Measurements from ENCODE around the gene GAPVD1. TPM values are rescaled to one million over a fixed set of nuclear protein-coding genes. Genes with fewer than 3 reads are reported as not detected.

GAPVD1 gene
- total RNA-seq, 1 experiment from 2014 or later, result 53.1 TPM

- POLR2A ChIA-PET, result no interaction called here
- no TSS peak for BruUV-seq (replicated peaks)
- Histone ChIP-seq H3K36me3 (ENCODE audit: control insufficient read depth in 1 of 2, insufficient read depth in 2 of 2, low read length in 2 of 2) (peaks cover 11 to 33% of the 10 kb centered on the region in 2 experiments), H3K79me2 (ENCODE audit: insufficient read depth, low read length) (no peaks in the 10 kb centered on the region), H3K27ac (ENCODE audit: low read depth, low read length) (no peak overlapping the region), H4K20me1 (ENCODE audit: insufficient read depth) (no peaks in the 10 kb centered on the region), H3K9me3 (ENCODE audit: control insufficient read depth in 1 of 2, insufficient read depth in 1 of 2, low read depth in 1 of 2, low read length in 2 of 2) (no peaks in the 10 kb centered on the region), H3K4me2 (ENCODE audit: low read length) (no peak overlapping the region), H3K27me3 (ENCODE audit: insufficient read depth, low read length) (no peaks in the 10 kb centered on the region), H3K4me1 (ENCODE audit: control insufficient read depth in 1 of 2, insufficient read depth in 2 of 2, low read length in 2 of 2) (no peaks in the 10 kb centered on the region), H3K4me3 (replicated peaks in 1 of 2; ENCODE audit: low read depth in 1 of 2, low read length in 2 of 2) (no peak overlapping the region), H3K9ac (ENCODE audit: low read length) (no peak overlapping the region), H3K9me2 (ENCODE audit: insufficient read depth) (no peaks in the 10 kb centered on the region), H2AFZ (ENCODE audit: low read depth, low read length, poor library complexity, severe bottlenecking) (no peak overlapping the region)
- intact Hi-C loops (cut with micrococcal nuclease), result no loop called here
- ATAC-seq (no peak), DNase-seq (ENCODE audit: low read depth, low spot score) (no peak)
- RAD21 ChIA-PET (ENCODE audit: low non-redundant PET in 1 of 2, low total read pairs in 2 of 2, uncharacterized antibody in 2 of 2, unreplicated experiment in 2 of 2), result no interaction called here
- no peak for TF ChIP-seq ZFX (IDR thresholded peaks at IDR 0.05)
- TF ChIP-seq EGR1 (IDR thresholded peaks at IDR 0.05; ENCODE audit: low read depth), result no peak
- TF ChIP-seq EZH2phosphoT487 (IDR thresholded peaks at IDR 0.05; ENCODE audit: borderline replicate concordance), result no peak
- TF ChIP-seq RAD21 (IDR thresholded peaks at IDR 0.05; ENCODE audit: low read depth), result no peak
- TF ChIP-seq CTCF (IDR thresholded peaks at IDR 0.05 in 2 of 3, conservative IDR thresholded peaks at IDR 0.05 in 1 of 3; ENCODE audit: borderline replicate concordance in 1 of 3, insufficient read depth in 1 of 3, low read depth in 2 of 3, low read length in 2 of 3), result no peak
- no peak for TF ChIP-seq POLR2A (IDR thresholded peaks at IDR 0.05; ENCODE audit: borderline replicate concordance, extremely low read depth, insufficient read depth, insufficient read length)
- TF ChIP-seq JUND (IDR thresholded peaks at IDR 0.05), result no peak
- no peak for TF ChIP-seq TCF7L2 (IDR thresholded peaks at IDR 0.05; ENCODE audit: borderline replicate concordance, extremely low read depth, insufficient read depth, insufficient read length)
- no peak for TF ChIP-seq REST (IDR thresholded peaks at IDR 0.05; ENCODE audit: low read depth)
- no peak for TF ChIP-seq MAX (IDR thresholded peaks at IDR 0.05)
- no peak for TF ChIP-seq YY1 (IDR thresholded peaks at IDR 0.05; ENCODE audit: extremely low read depth, insufficient replicate concordance, low read depth, low read length)
- TF ChIP-seq ATF3 (IDR thresholded peaks at IDR 0.05), result no peak
- TF ChIP-seq ZNF274 (IDR thresholded peaks at IDR 0.05; ENCODE audit: low read depth, low read length), result no peak
- TF ChIP-seq ELF1 (IDR thresholded peaks at IDR 0.05; ENCODE audit: borderline replicate concordance, low read depth), result no peak
- TF ChIP-seq FOSL1 (IDR thresholded peaks at IDR 0.05; ENCODE audit: low read depth), result no peak
- TF ChIP-seq EZH2 (IDR thresholded peaks at IDR 0.05), result no peak
- CTCF ChIA-PET, result no interaction called here
These were observed 75.6 kb downstream of the GAPVD1 start for GRCh38 chr9:125337236-125337635.
